Hematopoietic multipotent progenitor cell treated with erythropoietin and hydrocortisone succinate and interleukin-3 and kit ligand, for 8 days (in vitro differentiated cells): ENCODE measurements around the gene VIPR2.
"Not testable (repeated sequence)": the region's sequence is repeated elsewhere in the genome, so short reads cannot be mapped to it uniquely, and the experiment has no call there.

ENCODE experiments used
- DNase-seq: peaks from one replicate; pipeline ENCODE4 v3.0.0-alpha.2; 2015

VIPR2 gene

DNA sequence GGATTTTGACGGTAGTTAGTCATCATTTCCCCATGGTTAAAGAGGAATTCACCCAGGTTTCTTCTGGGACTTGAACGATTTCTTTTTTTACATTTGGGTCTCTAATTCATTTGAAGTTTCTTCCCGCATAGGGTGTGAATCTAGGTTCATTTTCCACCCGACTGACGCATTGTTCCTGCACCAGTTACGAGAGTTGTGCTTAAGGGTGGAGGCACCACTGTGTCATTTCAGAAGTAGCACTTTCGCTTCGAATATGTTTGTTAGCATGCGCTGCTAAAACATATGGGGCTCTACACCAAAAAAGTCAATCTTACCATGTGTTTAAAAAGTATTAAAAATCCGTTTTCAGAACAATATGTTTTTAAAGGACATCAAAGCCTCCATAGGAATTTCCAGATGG lies 140.3 kb downstream of the VIPR2 start:
- no peak for DNase-seq

DNA sequence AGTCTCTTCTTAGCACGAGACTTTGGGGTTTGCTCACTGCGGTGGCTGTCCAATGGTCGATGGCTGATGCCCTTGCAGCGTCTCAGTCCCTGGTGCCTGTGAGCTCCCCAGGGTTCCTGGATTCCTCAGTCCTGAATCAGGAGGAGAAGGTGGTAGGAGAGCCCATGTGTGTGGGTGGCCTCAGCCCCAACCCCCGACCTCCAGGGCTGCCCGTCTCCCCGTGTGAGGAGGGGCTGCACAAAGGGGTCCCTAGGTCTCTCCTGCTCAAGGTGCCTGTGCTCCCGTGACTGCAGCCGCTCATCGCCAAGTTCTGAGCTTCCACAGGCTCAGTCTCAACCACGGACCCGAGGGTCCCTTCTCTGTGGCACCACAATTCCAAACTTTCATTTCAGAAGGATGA lies 142.9 kb downstream of the VIPR2 start:
- DNase-seq, result no peak

DNA sequence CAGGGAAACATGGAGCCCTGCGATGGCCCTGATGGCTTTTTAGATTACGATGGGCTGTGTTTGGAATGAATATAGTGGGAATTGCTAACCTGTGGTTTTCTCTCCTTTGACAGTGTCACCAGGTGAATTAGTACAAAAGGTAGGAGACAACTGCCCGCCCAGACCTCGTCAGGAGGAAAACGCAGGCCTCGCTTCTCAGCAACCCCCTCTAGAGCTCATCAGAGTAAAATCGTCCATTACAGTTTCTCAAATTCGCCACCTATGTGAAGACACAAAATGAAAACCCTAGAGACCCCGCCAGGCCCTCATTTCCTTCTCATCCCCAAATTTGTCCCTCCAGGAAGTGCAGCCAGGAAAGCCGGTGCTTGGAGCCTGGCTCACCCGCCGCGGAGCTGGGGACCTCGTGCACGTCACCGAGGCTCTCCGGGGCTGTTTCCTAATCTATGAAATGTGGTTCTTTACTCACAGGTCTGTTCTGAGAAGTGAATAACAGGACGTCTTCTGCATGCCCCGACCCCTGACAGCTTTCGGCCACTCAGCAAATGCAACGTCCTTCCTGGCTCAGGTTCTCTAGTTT lies 143.7 kb downstream of the VIPR2 start:
- DNase-seq, result no peak

DNA sequence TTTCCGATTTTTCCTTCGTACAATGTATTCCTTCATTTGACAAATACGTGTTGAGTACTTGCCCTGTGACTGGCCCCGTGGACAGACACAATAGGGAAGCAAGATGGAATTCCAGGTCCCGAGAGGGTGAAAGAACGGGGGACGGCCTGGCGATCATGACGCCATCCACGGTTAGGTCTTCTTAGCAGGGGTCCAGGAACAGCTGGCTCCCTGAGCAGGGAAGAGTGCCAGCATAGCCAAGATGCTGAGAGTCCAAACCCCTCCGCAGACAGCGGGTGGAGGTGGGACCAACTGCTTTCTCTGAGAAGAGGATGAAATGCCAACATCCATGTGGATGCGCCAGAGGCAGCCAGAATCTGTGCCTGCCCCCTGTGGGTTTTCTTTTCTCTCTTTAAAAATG lies 144.6 kb downstream of the VIPR2 start:
- no peak for DNase-seq

DNA sequence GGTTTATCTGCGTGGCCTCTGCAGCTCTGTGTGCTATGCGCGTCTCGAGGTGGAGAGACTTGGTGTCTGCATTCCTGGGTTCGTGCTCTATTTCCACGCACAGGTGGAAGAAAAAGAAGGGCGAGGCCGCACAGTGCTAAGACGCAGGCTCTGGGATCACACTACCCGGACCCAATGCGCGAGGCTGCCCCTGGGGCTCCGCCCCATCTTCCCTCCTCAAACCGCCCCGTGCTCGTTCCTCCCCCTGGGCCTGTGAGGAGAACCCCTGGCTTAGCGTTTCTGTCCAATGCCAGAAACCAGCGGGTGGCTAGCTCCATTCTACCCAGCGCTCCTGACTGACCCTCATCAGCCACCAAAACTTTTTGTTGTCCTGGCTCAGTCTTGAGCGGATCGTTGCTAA lies 145.2 kb downstream of the VIPR2 start:
- no peak for DNase-seq

DNA sequence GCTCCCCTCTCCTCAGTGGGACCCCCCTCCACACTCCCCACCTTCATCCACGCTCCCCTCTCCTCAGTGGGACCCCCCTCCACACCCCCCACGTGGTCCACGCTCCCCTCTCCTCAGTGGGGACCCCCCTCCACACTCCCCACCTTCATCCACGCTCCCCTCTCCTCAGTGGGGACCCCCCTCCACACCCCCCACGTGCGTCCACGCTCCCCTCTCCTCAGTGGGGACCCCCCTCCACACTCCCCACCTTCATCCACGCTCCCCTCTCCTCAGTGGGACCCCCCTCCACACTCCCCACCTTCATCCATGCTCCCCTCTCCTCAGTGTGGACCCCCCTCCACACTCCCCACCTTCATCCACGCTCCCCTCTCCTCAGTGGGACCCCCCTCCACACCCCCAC lies 146.4 kb downstream of the VIPR2 start:
- DNase-seq, result not testable (repeated sequence)

DNA sequence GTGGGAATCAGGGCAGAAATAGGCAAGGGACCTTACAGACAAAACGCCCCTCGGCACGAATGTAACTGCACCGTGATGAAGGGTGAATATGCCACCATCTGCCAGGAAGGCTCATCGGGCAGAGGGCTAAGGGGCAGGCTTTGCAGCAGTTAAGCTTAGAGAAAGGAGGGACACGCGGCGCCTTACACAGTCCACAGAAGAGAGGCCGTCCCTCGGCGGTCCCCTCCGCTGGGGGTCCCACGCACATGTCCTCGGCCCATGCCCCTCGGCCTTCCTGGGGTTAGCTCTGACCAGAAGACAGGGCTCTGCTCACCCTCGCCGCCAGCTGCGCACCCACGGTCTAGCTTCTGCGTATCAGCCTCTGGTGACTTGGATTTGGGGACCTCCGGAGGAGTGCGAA lies 147.2 kb downstream of the VIPR2 start:
- DNase-seq, result no peak

DNA sequence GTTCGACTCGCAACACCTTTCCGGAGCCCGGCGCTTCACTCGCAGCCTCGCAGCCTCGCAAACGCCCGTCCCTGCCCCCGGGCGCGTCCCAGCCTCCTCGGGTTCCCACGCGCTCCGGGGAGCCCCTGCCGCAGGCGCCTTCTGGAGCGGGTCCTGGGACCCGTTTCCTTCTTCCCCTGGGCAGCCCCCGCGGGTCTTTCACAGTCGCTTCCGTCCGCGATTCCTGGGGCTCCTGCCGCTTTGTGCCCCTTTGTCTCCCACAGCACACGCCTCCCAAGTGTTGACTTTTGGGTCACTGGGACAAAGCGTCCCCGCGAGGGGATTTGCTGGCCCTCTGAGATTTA lies 147.6 kb downstream of the VIPR2 start:
- DNase-seq, result no peak

DNA sequence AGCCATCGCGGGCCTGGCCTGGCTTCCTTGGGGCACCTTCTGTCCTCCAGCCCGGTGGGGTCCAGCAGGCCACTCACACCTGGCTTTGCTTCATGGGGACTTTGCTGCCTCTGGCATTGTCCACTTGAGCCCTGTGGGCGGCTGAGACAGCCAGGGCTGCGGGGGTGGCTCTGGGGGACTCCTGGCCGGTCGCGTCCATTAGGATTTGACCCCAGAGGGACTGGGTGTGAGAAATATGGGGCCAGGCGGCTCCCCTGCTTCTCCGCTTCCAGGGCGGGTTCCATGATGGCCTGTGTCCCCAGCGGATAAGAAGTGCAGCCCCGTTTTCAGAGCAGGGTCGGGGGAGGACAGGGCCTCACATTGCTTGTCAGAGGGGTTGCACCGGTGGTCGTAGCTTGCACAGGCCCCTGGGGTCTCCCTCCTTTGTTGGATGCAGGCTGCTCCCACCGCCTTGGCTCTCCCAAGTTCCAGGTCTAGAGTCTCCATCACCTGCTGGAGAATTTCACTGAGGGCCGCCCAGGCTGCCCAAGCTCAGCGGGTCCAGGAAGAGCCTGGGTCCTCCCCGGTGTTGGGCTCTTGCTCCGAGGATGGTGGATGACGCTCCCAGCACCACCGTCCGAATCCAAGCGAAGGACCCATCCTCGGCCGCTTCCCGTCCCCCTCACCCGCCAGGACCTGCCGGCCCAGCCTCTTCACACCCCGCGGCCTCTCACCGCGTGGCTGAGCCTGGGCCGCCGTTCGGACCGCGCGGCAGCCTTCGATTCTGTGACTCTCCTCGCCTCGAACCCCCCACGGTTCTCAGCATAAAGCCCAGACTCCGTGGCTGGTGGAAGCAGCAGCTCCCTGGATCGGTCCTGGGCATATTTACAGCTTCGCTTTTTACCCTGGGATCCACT lies 148.2 kb downstream of the VIPR2 start:
- DNase-seq, result no peak

DNA sequence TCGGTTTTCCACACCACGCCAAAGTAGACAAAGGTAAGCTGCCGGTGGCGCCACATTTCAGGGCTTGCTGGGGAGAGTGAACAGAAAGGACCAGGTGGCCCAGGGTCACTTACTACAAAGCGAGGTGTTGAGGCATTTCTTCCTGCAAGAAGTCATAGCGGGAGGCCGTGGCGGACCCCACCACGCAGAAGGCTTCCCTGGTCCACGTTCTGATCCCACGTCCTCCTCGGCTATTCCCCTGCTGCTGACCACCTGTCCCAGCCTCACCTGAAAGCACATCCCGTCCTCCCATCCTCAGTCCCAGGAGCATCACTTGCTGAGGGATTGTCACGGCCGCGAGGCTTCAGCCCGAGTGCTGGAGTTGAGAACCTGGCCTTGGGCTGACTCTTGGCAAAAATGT lies 149.2 kb downstream of the VIPR2 start:
- DNase-seq, result no peak

DNA sequence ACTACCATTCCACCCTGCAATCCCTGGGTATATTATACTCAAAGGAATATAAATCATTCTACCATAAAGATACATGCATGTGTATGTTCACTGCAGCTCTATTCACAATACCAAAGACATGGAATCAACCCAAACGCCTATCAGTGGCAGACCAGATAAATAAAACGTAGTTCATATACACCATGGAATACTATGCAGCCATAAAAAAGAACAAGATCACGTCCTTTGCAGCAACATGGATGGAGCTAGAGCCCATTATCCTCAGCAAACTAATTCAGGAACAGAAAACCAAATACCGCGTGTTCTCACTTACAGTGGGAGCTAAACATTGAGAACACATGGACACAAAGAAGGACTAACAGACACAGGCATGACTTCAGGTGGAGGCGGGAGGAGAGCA lies 150.0 kb downstream of the VIPR2 start:
- DNase-seq, result no peak

DNA sequence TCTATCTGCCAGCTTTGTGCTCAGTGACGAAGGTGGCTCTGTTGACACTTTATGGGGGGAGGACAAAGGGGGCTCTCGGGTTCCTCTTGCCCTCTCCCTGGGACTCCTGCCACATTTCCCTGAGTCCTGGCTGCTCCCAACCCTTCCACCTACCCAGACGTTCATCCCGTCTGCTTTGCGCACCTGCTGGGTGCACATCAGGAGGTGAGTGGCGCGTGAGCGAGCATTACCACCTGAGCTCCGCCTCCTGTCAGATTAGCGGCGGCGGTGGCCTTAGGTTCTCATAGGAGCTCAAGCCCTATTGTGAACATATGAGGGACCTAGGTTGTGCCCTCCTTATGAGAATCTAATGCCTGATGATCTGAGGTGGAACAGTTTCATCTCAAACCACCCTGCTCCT lies 151.1 kb downstream of the VIPR2 start:
- DNase-seq, result no peak

DNA sequence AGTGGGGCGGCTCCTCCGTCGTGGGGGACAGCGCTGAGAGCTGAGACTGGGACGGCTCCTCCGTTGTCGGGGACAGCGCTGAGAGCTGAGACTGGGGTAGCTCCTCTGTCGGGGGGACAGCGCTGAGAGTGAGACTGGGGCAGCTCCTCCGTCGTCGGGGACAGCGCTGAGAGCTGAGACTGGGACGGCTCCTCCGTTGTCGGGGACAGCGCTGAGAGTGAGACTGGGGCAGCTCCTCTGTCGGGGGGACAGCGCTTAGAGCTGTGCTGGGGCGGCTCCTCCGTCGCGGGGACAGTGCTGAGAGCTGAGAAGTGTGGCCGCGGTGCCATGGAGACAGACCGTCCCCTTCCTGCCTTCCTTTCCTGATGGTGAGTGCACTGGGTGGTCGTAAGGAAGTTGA lies 151.9 kb downstream of the VIPR2 start:
- no peak for DNase-seq

DNA sequence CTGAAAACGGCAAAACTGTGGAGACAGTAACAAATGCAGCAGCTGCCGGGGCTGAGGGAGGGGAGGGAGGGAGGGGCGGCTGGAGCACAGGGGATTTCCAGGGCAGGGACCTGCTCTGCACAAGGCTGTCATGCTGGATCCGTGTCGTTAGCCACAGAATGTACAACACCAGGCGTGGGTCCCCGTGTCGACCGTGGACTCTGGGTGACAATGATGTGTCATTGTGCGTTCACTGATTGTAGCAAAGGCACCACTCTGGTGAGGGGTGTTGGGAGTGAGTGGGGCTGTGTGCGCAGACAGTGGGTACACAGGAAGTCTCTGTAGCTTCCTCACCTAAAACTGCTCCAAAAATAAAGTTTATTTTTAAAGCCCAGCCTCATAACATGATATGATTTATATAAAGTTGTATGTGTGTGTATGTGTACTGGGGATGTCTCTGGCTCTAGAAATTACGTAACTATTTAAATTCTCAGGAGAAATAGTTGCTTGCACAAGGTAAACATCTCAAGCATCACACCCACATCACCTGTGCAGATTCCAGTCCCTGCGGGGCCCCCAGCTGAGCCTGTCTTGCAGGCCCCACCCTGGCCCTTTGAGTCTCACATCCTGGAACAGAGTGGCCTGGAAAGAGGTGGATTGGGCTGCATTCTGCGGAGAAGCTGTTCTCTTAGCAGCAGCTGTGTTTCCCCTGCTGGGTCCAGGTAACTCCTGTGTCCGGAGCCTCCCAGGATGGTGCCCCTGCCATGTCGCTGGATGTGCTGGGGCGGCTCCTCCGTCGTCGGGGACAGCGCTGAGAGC lies 152.6 kb downstream of the VIPR2 start:
- no peak for DNase-seq

DNA sequence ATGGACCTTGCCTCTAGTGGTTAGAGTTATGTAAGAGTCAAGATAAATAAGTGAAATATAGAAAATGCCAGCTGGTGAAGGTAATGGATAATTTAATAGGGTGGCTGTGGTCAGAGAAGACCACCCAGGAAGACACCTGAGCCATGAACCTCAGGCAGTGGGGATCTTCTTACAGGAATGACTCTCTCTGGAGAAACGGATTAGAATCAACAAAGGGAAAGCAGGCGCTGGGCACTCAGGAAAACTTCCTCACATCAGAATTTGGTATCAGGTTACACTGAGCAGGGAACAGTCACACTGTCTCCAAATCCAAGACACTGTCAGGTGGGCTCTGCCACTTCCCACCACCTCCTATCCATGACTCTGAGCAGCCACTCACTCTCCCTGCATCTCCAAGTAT lies 155.7 kb downstream of the VIPR2 start:
- no peak for DNase-seq

DNA sequence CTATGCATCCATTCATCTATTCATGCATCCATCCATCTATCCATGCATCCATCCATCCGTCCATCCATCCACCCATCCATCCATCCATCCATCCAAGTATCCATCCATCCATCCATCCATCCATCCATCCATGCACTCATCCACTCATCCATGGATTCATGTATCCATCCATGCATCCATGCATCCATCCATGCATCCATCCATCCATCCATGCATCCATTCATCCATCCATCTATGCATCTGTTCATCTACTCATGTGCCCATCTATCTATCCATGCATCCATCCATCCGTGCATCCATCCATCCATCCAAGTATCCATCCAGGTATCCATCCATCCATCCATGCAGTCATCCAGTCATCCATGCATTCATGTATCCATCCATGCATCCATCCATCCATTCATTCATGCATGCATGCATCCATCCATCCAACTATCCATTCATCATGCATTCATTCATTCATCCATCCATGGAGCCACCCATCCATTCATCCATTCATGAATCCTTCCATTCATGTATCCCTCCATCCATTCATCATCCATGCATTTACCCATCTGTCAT lies 156.3 kb downstream of the VIPR2 start:
- DNase-seq, result no peak

DNA sequence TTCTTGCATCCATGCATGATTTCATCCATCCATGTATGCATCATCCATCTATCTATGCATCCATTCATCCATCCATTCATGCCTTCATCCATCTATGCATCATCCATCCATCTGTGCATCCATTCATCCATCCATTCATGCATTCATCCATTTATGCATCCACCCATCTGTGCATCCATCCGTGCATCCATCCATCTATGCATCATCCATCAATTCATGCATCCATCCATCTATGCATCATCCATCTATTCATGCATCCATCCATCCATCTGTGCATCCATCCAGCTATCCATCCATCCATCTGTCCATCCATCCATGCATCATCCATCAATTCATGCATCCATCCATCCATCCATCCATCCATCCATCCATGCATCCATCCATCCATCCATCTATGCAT lies 157.0 kb downstream of the VIPR2 start:
- DNase-seq, result no peak

DNA sequence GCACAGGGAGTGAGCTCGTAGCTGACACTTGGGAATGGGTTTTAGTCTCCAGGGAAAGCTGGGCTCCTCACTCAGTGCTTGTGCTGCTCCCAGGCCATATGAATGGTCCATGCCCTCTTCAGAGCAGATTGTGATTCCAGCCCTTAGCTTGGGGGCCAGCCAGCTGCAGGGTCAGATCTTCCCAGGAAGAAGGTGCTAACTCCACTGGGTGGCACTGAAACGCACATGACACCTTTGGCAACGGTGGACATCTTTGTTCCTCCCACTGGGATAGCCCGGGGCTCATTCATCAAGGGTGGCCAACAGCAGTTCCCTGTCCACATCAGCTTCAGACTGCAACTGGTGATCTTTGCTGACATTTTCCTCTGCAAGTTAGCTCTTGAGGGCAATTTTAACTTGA lies 159.1 kb downstream of the VIPR2 start:
- no peak for DNase-seq

DNA sequence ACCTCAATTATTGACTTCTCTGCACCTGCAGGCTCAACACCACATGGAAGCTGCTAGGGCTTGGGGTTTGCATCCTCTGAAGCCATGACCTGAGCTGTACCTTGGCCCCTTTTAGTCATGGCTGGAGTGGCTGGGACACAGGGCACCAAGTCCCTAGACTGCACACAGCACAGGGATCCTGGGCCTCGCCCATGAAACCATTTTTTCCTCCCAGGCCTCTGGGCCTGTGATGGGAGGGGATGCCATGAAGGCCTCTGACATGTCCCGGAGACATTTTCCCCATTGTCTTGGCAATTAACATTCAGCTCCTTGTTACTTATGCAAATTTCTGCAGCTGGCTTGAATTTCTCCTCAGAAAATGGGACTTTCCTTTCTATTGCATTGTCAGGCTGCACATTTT lies 160.7 kb downstream of the VIPR2 start:
- DNase-seq, result not testable (repeated sequence)

DNA sequence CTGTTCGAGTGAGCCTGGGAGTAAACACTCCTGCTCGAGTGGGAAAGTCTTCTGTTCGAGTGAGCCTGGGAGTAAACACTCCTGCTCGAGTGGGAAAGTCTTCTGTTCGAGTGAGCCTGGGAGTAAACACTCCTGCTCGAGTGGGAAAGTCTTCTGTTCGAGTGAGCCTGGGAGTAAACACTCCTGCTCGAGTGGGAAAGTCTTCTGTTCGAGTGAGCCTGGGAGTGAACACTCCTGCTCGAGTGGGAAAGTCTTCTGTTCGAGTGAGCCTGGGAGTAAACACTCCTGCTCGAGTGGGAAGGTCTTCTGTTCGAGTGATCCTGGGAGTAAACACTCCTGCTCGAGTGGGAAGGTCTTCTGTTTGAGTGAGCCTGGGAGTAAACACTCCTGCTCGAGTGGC lies 162.6 kb downstream of the VIPR2 start:
- DNase-seq, result not testable (repeated sequence)

DNA sequence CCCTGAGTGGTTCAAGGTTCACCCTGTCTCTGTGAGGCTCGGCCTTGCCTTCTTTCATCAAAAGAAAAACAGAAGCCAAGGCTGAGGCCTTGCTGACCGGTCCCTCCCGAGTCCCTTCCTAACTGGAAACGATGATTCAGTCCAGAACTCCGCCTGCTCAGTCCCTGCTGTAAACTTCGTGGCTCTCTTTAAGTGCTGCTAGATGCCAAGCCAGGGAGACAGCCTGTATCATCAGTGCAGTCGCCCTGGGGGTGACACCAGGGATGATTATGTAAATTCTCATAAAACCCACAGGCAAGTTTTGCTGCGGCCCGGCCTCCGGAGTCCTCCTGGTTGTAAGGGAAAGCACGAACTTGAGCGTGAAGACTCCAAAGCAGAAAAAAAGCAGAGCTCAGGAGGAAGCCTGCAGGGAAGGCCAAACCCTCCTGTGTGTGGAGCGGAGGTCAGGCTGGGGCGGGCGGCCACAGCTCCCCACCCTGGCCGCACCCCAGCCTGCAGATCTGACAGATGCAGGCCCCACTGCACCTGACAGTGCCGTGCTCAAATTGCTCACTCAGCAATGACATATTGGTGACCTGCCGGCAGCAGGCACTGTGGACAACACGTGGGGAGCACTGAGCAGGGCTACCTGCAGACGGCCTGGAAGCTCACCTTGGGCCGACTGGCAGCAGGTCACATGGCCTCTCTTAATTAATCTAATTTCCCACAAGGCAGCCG lies 164.9 kb downstream of the VIPR2 start:
- no peak for DNase-seq

DNA sequence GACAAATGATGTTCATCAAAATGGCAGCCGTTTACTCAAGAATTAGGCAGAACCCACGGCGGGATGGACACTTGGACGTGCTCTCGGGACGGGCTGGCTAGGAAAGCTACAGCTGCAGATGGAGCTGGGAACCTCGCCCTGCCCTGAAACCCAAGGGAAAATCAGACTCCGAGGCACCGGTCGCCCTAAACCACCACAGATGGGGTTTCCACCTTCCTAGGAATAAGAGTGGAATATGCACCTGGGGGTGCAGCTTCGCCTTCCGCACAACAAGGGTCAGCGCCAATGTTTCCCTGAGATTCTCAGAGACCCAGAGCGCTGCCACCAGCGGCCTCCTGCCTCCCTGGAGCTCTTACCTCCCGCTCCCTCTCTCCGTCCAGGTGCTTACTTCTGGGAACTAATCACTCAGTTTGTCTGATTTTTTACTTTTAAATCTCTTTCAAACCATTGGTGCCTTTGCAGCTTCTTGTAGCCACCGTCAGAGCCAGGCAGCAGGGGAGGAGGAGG lies 165.6 kb downstream of the VIPR2 start:
- DNase-seq, result no peak
